IMR-90 (cell line): ENCODE data around the gene KLK11. TPM values are rescaled to one million over a fixed set of nuclear protein-coding genes. Genes with fewer than 3 reads are reported as not detected.

Experiments
- ATAC-seq: fragments of 200-7000 bp; cut with Tn5 transposase; 2 replicates; pipeline ENCODE4 v1.9.1; 2020; ENCODE audit warnings: low read depth, mild to moderate bottlenecking, moderate library complexity
- BruUV-seq: library from RNA; stranded (reverse); fragments of 400-500 nt; replicated peaks from 2 replicates; lab custom pipeline; 2021; lab: Mats Ljungman, UMichigan
- CTCF ChIA-PET: fragments of 300-600 bp; formaldehyde crosslinking; extraction: SDS; loops from one replicate; lab custom pipeline; 2021; ENCODE audit warnings: antibody characterized with exemption; lab: Yijun Ruan, JAX
- POLR2A ChIA-PET: fragments of 300-600 bp; sonication (Branson Sonifier 250); formaldehyde crosslinking; loops from one replicate; lab custom pipeline; 2022; ENCODE audit warnings: antibody characterized with exemption; ENCODE audit not compliant: unreplicated experiment; lab: Charles Lee
- DNase-seq: peaks from one replicate; pipeline ENCODE4 v3.0.0; 2013
- H2AFZ ChIP-seq: replicated peaks from 2 replicates; pipeline ENCODE3; 2013; ENCODE audit warnings: low read length, mild to moderate bottlenecking; ENCODE audit not compliant: poor library complexity
- H2AK5ac ChIP-seq: 2 replicates; pipeline ENCODE4 v1.6.1; 2013; ENCODE audit warnings: low read depth, low read length, inconsistent platforms
- H2AK9ac ChIP-seq: replicated peaks from 2 replicates; pipeline ENCODE3; 2013; ENCODE audit warnings: mild to moderate bottlenecking, low read depth, low read length, moderate library complexity; ENCODE audit not compliant: poor library complexity
- H2BK120ac ChIP-seq: 2 replicates; pipeline ENCODE4 v1.6.1; 2013; ENCODE audit warnings: low read depth, low read length, inconsistent platforms
- H2BK15ac ChIP-seq: 3 replicates; pipeline ENCODE4 v1.6.1; 2013; ENCODE audit warnings: low read depth, low read length, inconsistent platforms
- H2BK20ac ChIP-seq: 2 replicates; pipeline ENCODE4 v1.6.1; 2013; ENCODE audit warnings: low read depth, mild to moderate bottlenecking, inconsistent platforms, low read length, moderate library complexity
- H2BK5ac ChIP-seq: 2 replicates; pipeline ENCODE4 v1.6.1; 2013; ENCODE audit warnings: mild to moderate bottlenecking, low read depth, low read length, inconsistent platforms; ENCODE audit not compliant: poor library complexity, severe bottlenecking
- H3K14ac ChIP-seq: replicated peaks from 2 replicates; pipeline ENCODE4 v1.6.1; 2013; ENCODE audit warnings: low read depth, low read length, inconsistent platforms
- H3K18ac ChIP-seq: 2 replicates; pipeline ENCODE4 v1.6.1; 2013; ENCODE audit warnings: low read depth, low read length, control low read depth
- H3K23ac ChIP-seq: 2 replicates; pipeline ENCODE4 v1.6.1; 2013; ENCODE audit warnings: low read depth, low read length, inconsistent platforms
- H3K27ac ChIP-seq: 2 replicates; pipeline ENCODE4 v1.5.1; 2013; ENCODE audit warnings: mild to moderate bottlenecking, control low read depth, low read length; ENCODE audit not compliant: insufficient read depth
- H3K27me3 ChIP-seq: 2 replicates; pipeline ENCODE4 v1.6.1; 2013; ENCODE audit warnings: low read length; ENCODE audit not compliant: control insufficient read depth, insufficient read depth
- H3K36me3 ChIP-seq: 2 replicates; pipeline ENCODE4 v1.6.1; 2013; ENCODE audit warnings: low read length, mixed read lengths; ENCODE audit not compliant: control insufficient read depth, insufficient read depth
- H3K4ac ChIP-seq: 2 replicates; pipeline ENCODE4 v1.6.1; 2013; ENCODE audit warnings: low read depth, low read length, inconsistent platforms
- H3K4me1 ChIP-seq: 2 replicates; pipeline ENCODE4 v1.6.1; 2013; ENCODE audit warnings: low read length, mixed read lengths; ENCODE audit not compliant: control insufficient read depth, insufficient read depth
- H3K4me2 ChIP-seq: 2 replicates; pipeline ENCODE4 v1.6.1; 2013; ENCODE audit warnings: low read depth, mild to moderate bottlenecking, control low read depth, low read length, moderate library complexity
- H3K4me3 ChIP-seq: 2 replicates; pipeline ENCODE4 v1.5.1; 2013; ENCODE audit warnings: low read depth, mild to moderate bottlenecking, control low read depth, low read length, moderate library complexity; ENCODE audit not compliant: insufficient read depth
- H3K56ac ChIP-seq: 2 replicates; pipeline ENCODE4 v1.6.1; 2013; ENCODE audit warnings: low read length, inconsistent platforms; ENCODE audit not compliant: insufficient read depth; ENCODE audit errors: extremely low read depth
- H3K79me1 ChIP-seq, 2 experiments: 2 replicates each; pipeline ENCODE4 v1.6.1; 2013; ENCODE audit warnings: low read length in 2 of 2, inconsistent platforms in 1 of 2, low read depth in 1 of 2
- H3K9ac ChIP-seq: 2 replicates; pipeline ENCODE4 v1.6.1; 2013; ENCODE audit warnings: low read depth, low read length, control low read depth
- H3K9me1 ChIP-seq: 2 replicates; pipeline ENCODE4 v1.6.1; 2013; ENCODE audit warnings: low read length, inconsistent platforms; ENCODE audit not compliant: insufficient read depth
- H3K9me3 ChIP-seq: 2 replicates; pipeline ENCODE4 v1.6.1; 2013; ENCODE audit warnings: low read length; ENCODE audit not compliant: control insufficient read depth, insufficient read depth
- H4K20me1 ChIP-seq: 2 replicates; pipeline ENCODE4 v1.6.1; 2013; ENCODE audit warnings: low read length, inconsistent platforms; ENCODE audit not compliant: insufficient read depth
- H4K5ac ChIP-seq: 2 replicates; pipeline ENCODE4 v1.6.1; 2013; ENCODE audit warnings: mild to moderate bottlenecking, low read depth, low read length, control low read depth
- H4K8ac ChIP-seq, 2 experiments: 2 replicates each; pipeline ENCODE4 v1.6.1; 2013; ENCODE audit warnings: low read depth in 2 of 2, low read length in 2 of 2, control low read depth in 1 of 2, inconsistent platforms in 1 of 2
- H4K91ac ChIP-seq: 2 replicates; pipeline ENCODE4 v1.6.1; 2013; ENCODE audit warnings: low read depth, low read length, inconsistent platforms; ENCODE audit not compliant: insufficient read depth
- BHLHE40 ChIP-seq: fragments of 150-350 bp; IDR thresholded peaks from 2 replicates; pipeline ENCODE4 v1.6.1; 2016; ENCODE audit warnings: mild to moderate bottlenecking, low read depth, low read length
- NFE2L2 ChIP-seq: fragments of 150-350 bp; IDR thresholded peaks from 2 replicates; pipeline ENCODE4 v1.6.1; 2016; ENCODE audit warnings: low read depth, mild to moderate bottlenecking, low read length
- SMC3 ChIP-seq: fragments of 150-350 bp; IDR thresholded peaks from 2 replicates; pipeline ENCODE4 v1.6.1; 2016; ENCODE audit warnings: low read depth, mild to moderate bottlenecking, antibody characterized with exemption, low read length, moderate library complexity
- WGBS, 2 experiments: methylation state at CpG; one replicate each; pipeline versions ENCODE4 v1.1.5 to v1.1.7; 2013; ENCODE audit warnings: missing lambda C conversion rate in 2 of 2; ENCODE audit not compliant: insufficient read length in 1 of 2; ENCODE audit errors: extremely low coverage in 2 of 2; 5-methylcytosine and 5-hydroxymethylcytosine counted together
- dilution Hi-C: fragments of 300-500 bp; cut with HindIII; formaldehyde crosslinking; loops from one replicate; pipeline ENCODE4 v1.14.3; 2018; ENCODE audit warnings: low sequenced_read_pairs; ENCODE audit not compliant: unreplicated experiment
- in situ Hi-C: fragments of 300-500 bp; cut with MboI; formaldehyde crosslinking; loops from 3 replicates; pipeline ENCODE4 v1.14.3; 2019; ENCODE audit warnings: low sequenced_read_pairs, inconsistent platforms, mixed read lengths
- intact Hi-C: fragments of 100-400 bp; cut with micrococcal nuclease; formaldehyde crosslinking; loops from 2 replicates; pipeline ENCODE4 v1.10.0; 2022
- polyA plus RNA-seq, 3 experiments: library from polyadenylated mRNA; depleted of rRNA; stranded (reverse); fragments of >200 nt; gene quantifications; 2 replicates each; pipeline ENCODE4 v1.2.3, GENCODE V29; 2012; ENCODE audit warnings: low replicate concordance in 1 of 3
- total RNA-seq: library from RNA; depleted of rRNA; stranded (reverse); fragments of >200 nt; gene quantifications from 2 replicates; pipeline ENCODE4 v1.2.3, GENCODE V29; 2012
- TF ChIP-seq, protein P1 (sequence below): fragments of 150-350 bp; IDR thresholded peaks from 2 replicates; pipeline ENCODE4 v1.6.1; 2016; ENCODE audit warnings: low read depth, mild to moderate bottlenecking, low read length, moderate library complexity, borderline replicate concordance

KLK11 gene
- total and polyA plus RNA-seq, 2 of the 4 experiments (the other 2 are of a cell fraction): not detected

DNA sequence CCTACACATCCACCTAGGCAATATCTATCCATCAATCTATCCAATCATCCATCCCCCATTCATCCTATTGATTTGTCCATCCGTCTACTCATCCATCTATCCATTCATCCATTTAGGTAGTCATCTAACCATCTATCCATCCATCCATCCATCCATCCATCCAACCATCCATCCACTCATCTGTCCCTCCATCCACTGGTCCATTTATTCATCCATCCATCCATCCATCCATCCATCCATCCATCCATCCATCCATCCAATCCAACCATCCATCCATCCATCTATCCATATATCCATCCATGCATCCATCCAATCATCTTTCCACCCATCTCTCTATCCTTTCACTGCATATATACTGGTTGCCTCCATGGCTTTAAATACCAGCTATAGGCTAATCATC lies 34.6 kb upstream of the KLK11 start:
- Histone ChIP-seq H3K4ac (no peak overlapping the region), H3K18ac (no peak overlapping the region), H3K27ac (no peak overlapping the region), H3K56ac (no peak overlapping the region), H2AFZ (no peak overlapping the region), H2AK5ac (no peak overlapping the region), H3K4me1 (no peaks in the 10 kb centered on the region), H3K9ac (no peak overlapping the region), H4K91ac (no peak overlapping the region), H2AK9ac (no peak overlapping the region), H2BK15ac (no peak overlapping the region), H4K8ac (no peak overlapping the region), H2BK120ac (no peak overlapping the region), H3K27me3 (no peaks in the 10 kb centered on the region), H3K79me1 (no peaks in the 10 kb centered on the region), H3K9me1 (no peaks in the 10 kb centered on the region), H3K36me3 (no peaks in the 10 kb centered on the region), H4K5ac (no peak overlapping the region), H3K9me3 (peaks cover 2% of the 10 kb centered on the region; the same call in 1 of the 2 replicates), H4K20me1 (no peaks in the 10 kb centered on the region), H3K4me3 (no peak overlapping the region), H2BK5ac (no peak overlapping the region), H2BK20ac (no peak overlapping the region), H3K4me2 (no peak overlapping the region), H3K14ac (no peak overlapping the region), H3K23ac (no peak overlapping the region)
- intact Hi-C loops: no loop called here
- dilution Hi-C loops: no loop called here
- WGBS, 2 experiments: 0% methylated on average over 1 of the region's 1 CpG; no CpG with 5 or more reads in 1 of the 2 experiments
- POLR2A ChIA-PET: no interaction called here
- ATAC-seq (no peak), DNase-seq (no peak)
- CTCF ChIA-PET: no interaction called here
- no TSS peak for BruUV-seq
- TF ChIP-seq BHLHE40: no peak
- TF ChIP-seq, protein P1, sequence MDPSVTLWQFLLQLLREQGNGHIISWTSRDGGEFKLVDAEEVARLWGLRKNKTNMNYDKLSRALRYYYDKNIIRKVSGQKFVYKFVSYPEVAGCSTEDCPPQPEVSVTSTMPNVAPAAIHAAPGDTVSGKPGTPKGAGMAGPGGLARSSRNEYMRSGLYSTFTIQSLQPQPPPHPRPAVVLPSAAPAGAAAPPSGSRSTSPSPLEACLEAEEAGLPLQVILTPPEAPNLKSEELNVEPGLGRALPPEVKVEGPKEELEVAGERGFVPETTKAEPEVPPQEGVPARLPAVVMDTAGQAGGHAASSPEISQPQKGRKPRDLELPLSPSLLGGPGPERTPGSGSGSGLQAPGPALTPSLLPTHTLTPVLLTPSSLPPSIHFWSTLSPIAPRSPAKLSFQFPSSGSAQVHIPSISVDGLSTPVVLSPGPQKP: no peak
- TF ChIP-seq NFE2L2: no peak
- TF ChIP-seq SMC3: no peak
- in situ Hi-C loops: no loop called here
